Stimulated activated naive CD8-positive, alpha-beta T cell treated with anti-CD3 and anti-CD28 coated beads, Interleukin-15, Interleukin-2, amounts not matched to agents 100 U/mL and 50 U/mL, for 24 hours (primary cell): Measurements from ENCODE around the gene CNTFR.
"Not testable (repeated sequence)": the region's sequence is repeated elsewhere in the genome, so short reads cannot be mapped to it uniquely, and the experiment has no call there.

Source experiments
- ATAC-seq: fragments of 150-1000 bp; cut with Tn5 transposase; one replicate; pipeline ENCODE4 v1.10.0; 2021
- DNase-seq: peaks from one replicate; pipeline ENCODE4 v3.0.0; 2021

The CNTFR gene

DNA sequence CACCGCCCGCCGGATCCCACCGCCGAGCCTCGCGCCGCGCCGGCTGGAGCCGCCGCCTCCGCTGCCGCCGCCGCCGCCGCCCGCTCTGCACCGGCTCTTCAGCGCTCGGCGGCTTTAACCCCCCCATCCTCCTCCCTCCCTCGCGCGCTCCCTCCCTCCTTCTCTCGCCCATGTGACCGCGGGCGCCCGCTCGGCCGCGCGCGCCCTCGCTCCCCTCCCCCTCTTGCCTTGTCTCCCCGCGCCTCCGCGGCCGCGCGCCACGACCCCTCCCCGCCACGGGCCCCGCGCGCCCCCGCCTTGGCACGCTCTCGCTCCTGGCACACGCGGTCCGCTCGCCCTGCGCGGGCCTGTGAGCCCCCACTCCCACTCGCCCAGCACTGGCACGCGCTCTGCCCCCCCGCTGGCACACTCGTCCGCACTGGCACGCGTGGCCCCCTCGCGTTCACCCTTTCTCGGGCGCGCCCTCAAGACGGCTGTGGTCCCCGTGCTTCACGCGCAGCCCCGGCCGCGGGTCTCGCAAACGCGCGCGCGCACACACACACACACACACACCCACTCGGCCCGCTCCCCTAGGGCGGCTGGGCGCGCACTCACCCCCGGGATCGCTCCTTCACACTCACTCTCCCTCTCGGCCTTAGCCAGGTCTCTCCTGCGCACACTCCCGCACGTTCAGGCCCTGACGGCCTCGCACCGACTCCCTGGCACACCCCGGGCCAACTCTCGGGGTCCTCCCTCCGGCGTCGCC, at the start of gene CNTFR:
Gene CNTFR (minus strand): TSS at position 89 of the 745 bp plus-strand sequence. CDS start 20,743 bp downstream, outside the sequence.
- no peak for DNase-seq
- no peak for ATAC-seq

- not testable (repeated sequence) for ATAC-seq, DNase-seq
Measured at GRCh38 chr9:34639322-34639721, 49.8 kb upstream of the CNTFR start.

- DNase-seq (no peak), ATAC-seq (no peak)
Measured at GRCh38 chr9:34638138-34638445, 48.6 kb upstream of the CNTFR start.

DNA sequence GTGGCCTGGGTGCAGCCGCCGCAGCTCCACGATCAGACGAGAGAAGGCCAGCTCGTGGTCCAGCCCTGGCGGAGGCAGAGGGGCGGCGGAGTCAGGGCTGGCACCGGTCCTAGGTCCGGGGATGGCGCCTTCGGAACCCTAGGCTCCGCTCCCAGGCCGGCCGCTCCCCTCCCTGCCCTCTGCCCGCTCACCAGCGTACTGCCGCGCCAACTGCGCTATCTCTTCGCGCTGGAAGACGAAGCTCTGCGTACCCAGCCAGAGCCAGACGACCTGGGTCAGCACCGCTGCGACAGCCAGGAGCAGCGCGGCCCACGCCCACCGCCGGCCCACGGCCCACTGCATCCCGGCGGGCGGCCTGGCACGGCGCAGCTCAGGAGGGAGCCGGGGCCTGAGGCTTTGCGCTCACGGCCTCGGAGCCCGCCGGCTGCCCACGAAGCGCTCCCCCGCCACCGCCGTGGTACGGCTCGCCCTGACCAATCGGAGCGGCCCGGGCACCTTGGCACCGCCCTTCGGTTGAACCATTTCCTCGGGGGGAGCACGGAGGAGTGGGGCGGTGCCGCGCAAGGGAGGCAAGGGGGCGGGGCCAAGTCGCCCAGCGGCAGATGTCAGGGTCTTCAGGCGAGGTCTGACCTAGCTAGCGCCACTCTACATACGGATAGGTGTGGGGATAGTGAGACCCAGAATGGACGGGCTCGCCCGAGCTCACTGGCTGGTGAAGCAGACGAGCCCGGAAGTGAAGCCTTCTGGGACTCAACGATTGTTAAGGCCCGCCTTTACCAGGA, 48.0 kb upstream of the CNTFR start, which contains the start of gene SIGMAR1:
Gene SIGMAR1 (minus strand): TSS at position 432 of the 782 bp plus-strand sequence. CDS start 90 bp downstream, at position 342.
- peak; percentile 92 for ATAC-seq
- peak; percentile 96 for DNase-seq

- peak; percentile 33 for DNase-seq
- ATAC-seq, result no peak
Measured at GRCh38 chr9:34636791-34637355, 47.3 kb upstream of the CNTFR start.

DNA sequence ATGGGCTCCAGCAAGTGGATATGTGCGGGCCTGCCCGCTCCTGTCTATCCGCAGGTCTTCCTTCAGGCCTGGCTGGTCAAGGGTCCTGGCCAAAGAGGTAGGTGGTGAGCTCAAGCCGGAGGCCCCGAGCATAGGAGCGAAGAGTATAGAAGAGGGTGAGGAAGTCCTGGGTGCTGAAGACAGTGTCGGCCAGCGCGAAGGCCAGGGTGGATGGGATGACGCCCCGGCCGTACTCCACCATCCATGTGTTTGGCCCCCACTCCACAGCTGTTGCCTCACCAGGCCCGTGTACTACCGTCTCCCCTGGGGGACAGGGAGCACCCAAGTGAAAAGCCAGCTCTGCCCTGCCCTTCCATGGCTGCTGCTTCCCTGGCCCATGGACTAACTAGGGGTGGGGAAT, 46.0 kb upstream of the CNTFR start:
- ATAC-seq, result no peak
- DNase-seq, result no peak

DNA sequence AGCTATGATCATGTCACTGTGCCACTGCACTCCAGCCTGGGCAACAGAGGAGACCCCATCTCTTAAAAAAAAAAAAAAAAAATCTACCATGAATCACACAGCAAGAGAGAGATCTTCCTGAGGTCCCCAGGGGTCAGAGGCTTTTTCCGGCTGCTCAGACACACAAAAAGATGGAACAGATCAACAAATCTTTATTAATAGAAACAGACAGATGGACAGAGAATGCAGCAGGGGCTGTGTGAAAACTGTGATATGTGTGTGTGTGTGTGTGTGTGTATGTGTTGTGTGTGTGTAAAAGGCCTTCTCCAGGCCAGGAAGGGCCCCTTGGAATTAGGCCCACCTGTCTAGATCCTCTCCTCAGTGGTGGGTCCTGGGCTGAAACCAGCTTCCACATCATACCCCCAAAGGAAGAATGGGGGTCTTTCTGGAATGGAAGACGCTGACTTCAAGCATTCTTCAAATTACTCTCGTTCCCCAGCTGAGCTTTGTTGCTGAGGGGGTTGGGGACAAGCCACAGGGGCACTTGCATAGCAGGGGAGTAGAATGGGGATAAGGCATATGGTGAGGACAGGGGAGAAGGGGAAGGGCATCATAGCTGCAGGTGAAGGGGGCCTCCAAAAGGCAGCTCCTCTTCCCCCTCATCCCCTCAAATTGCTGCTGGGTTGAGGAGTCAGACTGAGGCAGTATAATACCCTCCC, 45.2 kb upstream of the CNTFR start:
- ATAC-seq, result no peak
- no peak for DNase-seq

DNA sequence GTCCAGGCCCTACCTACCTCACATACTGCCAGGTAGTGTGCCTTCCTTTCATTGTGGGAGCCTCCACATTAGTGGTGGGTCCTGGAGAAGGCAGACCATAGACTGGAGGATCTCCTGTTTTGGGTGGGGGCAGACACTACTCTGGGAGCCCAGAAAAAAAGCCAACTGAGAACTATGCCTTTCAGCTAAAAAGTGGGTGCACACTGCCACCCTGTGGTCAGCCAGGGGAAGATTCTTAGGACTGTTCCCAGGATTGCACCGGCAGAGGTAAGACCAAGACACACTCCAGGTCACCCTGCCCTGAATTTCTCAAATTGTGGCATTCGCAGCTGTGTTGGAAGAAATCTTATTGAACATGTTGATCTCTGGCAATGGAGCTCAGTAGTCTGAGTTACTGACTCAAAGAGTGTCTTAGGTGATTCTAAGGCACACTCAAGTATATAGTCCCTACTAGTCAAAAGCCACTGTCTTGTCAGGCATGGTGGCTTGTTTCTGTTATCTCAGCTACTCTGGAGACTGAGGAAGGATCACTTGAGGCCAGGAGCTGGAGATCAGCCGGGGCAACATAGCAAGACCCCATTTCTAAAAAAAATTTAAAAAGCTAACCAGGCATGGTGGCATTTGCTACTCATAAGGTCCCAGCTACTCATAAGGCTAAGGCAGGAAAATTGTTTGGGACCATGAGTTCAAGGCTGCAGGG, 44.5 kb upstream of the CNTFR start:
- DNase-seq (peak; percentile 81), ATAC-seq (no peak)

DNA sequence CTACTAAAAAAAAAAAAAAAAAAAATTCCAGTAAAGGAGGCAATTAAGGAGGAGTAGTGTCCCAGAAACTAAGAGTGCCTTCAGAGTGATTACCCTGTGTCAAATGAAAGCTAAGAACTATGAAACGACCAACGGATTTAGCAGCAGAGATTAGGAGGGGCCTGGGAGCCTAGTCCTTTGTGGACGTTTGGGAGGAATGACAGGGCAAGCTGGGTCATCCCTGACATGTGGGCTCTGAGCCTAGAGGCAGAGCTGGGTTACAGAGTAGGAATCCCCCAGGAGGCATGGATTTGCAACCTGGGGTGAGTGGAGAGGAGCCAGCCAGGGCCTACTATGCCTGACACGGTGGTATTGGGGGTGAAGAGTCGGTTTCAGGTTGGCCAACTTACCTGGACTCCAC, 43.6 kb upstream of the CNTFR start:
- DNase-seq (no peak), ATAC-seq (no peak)

DNA sequence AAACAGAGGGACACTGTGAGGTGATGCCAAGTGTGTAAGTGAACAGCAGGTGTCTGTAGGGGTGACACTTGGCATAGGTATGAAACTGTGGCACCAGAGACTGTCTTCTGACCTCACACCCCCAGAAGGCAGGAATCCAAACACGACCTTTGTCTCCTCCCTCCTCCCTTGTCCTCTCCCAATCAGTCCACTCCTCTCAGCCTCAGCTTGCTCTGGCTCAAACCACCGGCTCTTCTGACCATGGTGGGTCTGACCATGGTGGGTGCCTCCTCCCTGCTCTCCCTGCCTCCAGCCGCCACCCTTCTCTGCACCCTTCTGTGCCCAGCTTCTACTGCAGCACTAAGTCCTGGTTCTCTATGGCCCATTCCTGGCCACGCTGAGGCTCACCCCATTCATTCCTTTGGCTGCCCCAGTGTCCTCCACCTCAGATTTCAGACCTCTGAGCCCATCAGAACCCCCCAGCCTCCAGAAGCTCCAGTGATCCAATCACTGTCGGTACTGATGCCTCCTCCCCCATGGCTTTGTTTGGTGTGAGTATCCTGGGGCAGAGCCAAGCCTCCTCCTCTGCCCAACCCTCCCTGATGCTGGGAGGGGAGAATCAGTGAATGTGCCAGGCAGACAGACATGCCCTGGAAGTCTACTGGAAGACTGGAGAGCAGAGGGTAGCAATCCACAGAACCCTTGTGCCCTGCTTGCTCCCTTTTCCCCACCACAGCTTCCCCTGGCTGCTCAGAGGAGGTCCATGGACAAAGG, 41.1 kb upstream of the CNTFR start:
- DNase-seq (no peak), ATAC-seq (no peak)

DNA sequence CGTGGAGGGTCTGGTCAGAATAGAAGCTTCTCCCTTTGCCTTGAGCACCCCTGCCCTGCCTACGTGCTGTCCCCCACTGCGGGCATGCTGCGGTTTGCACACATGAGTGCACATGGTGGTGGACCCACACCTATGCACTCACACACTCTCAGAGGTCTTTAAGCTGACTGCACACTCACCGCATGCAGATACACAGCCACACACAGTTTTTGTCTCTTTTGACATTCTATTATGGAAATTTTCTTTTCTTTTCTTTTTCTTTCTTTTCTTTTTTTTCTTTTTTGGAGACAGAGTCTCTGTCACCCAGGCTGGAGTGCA, 39.9 kb upstream of the CNTFR start:
- ATAC-seq (no peak), DNase-seq (no peak)

DNA sequence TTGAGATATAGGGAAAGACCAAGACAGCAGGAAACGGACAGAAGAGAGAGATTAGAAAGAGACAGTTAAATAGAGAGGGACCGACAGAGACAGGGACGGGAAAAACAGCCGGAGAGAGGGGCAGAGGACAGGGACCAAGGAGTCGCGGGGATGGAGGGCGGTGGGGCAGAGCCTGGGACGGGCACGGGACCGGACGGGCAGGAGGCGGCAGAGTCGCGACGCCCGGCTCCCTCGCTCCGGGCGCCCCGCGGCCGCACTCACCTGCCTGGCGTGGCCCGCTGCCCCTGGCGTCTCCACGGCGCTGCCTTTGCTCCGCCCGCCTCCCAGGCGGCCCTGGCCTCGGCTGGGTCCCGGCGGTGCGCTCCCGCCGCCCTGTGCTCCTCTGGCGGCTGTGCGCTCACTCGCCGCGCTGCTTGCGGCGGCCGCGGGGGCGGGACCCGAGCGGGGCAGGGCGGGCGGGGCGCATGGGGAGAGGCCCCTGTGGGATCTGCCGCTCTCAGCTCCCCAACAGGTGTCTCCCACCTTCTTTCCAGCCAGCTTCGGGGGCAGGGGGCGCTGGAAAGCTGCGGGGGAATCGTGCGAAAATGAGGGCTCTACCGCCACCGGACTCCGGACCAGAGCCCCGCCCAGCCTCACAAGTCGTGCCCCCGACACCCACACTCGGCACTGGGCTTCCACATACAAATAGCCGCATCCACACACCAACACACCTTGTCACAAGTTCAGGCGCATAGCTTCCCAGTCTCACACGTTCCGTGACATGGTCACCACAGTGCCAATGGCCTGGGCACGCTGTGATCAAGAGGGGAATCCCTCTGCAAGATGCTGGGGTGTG, 39.3 kb upstream of the CNTFR start, which contains the start of gene ARID3C:
Gene ARID3C (minus strand): TSS at position 411 of the 835 bp plus-strand sequence. CDS start 1,052 bp downstream, outside the sequence.
- ATAC-seq, result peak; percentile 72

DNA sequence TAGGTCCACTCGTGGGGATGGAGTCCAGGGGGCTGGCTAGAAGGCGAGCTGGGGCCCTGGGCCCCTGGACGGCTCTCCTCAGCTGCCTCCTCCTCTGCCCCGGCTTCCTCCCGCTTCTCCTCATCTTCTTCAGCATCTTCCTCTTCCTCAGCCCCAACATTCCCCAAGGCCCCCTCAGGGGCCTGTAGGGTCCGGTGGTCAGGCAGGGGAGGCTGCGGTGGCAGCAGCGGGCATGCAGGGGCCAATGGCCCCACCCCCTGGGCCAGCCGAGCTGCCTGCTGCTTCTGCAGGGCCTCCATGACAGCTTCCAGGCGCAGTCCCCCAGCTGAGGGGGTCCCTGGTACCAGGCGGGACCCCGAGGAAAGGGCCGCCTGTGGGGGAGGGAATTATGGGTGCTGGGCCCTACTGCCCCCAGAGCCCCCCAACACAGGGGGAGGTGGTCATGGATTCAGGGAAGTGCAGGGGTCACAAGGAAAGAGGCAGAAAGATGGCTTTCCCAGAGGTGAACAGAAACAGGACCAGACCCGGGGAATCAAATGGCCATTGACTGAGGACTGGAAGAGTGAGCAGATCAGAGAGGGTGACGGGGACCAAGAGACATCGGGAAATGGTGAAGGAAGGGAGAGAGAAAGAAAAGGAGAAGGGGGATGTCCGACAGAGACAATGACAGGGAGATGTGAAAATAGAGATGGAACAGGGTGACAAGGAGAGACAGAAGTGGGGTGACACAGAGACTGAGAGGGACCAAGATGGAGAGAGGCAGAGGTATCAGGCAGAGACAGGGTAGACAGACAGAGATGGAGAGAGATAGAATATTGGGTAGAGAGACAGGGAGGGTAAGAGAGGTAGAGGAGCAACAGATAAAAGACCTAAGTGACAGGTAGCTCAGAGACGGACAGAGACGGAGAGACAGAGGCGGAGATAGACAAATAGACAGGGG, 38.5 kb upstream of the CNTFR start:
- no peak for ATAC-seq
- DNase-seq, result no peak

More for the DNA sequence above, 39.3 kb upstream of the CNTFR start, which contains the start of gene ARID3C:
- DNase-seq, result peak; percentile 55

DNA sequence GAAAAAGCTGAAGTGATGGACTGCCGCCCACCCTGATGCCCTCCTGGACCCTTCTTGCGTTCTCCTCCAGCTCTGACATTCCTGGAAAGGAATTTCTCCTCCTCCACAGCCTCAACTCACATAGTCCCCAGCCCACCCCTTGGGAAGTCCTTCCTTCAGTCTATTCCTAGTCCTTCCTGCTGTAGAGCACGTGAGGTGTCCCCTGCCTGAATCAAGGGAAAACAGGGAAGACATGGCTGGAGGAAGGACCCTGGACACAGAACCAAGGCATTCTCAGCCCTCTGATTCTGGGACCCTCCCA, 35.6 kb upstream of the CNTFR start:
- no peak for DNase-seq

GRCh38 chr9:34624475-34625185, 35.1 kb upstream of the CNTFR start:
- ATAC-seq (no peak), DNase-seq (no peak)

More for the DNA sequence above, 35.6 kb upstream of the CNTFR start:
- no peak for ATAC-seq

DNA sequence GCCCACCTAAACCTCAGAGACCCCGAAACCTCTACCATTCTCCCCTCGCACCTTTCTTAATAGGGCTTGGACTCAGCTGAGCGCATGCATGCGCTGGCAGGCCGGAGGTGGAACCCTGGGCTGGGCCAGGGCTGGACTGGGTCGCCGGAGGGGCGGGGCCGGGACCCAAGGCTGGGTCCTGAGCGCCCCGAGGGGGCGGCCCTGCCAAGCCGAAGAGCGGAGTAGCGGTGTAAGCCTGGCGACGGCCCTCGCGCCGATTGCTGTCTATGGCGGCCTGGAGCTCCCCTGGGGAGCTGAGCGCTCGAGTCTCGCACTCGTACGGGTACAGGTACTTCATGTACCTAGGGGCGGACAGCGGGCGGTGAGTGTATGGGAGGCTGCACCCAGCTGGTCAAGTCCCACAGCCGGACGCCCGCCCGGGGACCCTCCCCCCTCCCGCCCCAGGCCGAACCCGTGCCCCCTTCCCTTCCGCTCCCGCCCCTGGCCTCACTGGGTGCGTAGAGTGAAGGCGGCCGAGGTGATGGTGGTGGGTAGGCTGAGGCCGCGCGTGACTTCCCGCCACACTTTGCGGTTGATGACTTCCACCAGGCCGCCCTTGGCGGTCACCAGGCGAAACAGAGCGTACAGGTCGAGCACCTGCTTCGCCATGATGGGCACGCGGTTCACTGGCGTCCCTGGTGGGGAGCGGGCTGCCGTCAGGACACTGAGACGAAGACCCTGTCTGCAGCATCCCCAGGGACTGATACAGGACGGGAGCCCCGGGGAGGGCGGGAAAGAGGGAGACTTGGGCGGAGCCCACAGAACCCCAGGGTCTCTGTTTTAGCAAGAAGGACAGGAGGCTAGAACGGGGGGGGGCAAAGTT, 34.1 kb upstream of the CNTFR start:
- ATAC-seq (no peak), DNase-seq (peak; percentile 18)
